Measurements from ENCODE around the gene NLN. TPM values are rescaled to one million over a fixed set of nuclear protein-coding genes. Genes with fewer than 3 reads are reported as not detected.
"Not testable (repeated sequence)": the region's sequence is repeated elsewhere in the genome, so short reads cannot be mapped to it uniquely, and the experiment has no call there.

Gene NLN
- polyA plus RNA-seq, 1 donor (not counting 4 experiments of a cell fraction or from before 2014, with no cell fraction given) = 26.1 TPM

DNA sequence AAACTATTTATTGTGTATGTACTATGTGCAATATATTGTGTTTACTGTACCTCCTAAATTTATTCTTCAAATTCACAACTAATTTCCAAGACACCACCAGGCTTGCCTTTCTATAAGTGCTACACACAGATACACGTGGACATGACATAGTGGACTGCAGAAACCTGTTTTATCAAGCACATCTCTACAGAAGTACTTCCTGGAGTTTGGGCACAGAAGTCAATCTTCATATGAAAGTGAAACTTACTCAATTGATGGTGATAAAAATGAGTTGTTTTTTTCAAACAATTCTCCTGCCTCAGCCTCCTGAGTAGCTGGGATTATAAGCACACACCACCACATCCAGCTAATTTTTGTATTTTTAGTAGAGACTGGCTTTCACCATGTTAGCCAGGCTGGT, 57.6 kb downstream of the NLN start:
- TF ChIP-seq, protein P1, sequence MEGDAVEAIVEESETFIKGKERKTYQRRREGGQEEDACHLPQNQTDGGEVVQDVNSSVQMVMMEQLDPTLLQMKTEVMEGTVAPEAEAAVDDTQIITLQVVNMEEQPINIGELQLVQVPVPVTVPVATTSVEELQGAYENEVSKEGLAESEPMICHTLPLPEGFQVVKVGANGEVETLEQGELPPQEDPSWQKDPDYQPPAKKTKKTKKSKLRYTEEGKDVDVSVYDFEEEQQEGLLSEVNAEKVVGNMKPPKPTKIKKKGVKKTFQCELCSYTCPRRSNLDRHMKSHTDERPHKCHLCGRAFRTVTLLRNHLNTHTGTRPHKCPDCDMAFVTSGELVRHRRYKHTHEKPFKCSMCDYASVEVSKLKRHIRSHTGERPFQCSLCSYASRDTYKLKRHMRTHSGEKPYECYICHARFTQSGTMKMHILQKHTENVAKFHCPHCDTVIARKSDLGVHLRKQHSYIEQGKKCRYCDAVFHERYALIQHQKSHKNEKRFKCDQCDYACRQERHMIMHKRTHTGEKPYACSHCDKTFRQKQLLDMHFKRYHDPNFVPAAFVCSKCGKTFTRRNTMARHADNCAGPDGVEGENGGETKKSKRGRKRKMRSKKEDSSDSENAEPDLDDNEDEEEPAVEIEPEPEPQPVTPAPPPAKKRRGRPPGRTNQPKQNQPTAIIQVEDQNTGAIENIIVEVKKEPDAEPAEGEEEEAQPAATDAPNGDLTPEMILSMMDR (optimal IDR thresholded peaks at IDR 0.05 in 1 of 3, IDR thresholded peaks at IDR 0.05 in 1 of 3, conservative IDR thresholded peaks at IDR 0.05 in 1 of 3; ENCODE audit: extremely low read depth in 1 of 3, insufficient read depth in 2 of 3, low read length in 3 of 3) = no peak
- no peak for TF ChIP-seq EZH2 (IDR thresholded peaks at IDR 0.05; ENCODE audit: low read length)
- Histone ChIP-seq H3K9me1 (ENCODE audit: control insufficient read depth, extremely low read depth, insufficient read depth, low read length) (no peaks in the 10 kb centered on the region), H3K4me2 (ENCODE audit: control insufficient read depth, extremely low read depth, insufficient read depth, low read depth, low read length) (no peak overlapping the region), H3K9me3 (ENCODE audit: control insufficient read depth, low read depth, low read length) (no peaks in the 10 kb centered on the region), H3K4me1 (ENCODE audit: control insufficient read depth, extremely low read depth, insufficient read depth, low read length) (peaks cover 4% of the 10 kb centered on the region), H3K9ac (ENCODE audit: control insufficient read depth, extremely low read depth, insufficient read depth, low read length) (no peak overlapping the region), H3K79me2 (ENCODE audit: control insufficient read depth, insufficient read depth, low read length) (no peaks in the 10 kb centered on the region), H3K27ac (ENCODE audit: control insufficient read depth, insufficient read depth, low read length) (no peak overlapping the region), H3K4me3 (ENCODE audit: control insufficient read depth in 2 of 3, extremely low read depth in 1 of 3, insufficient read depth in 2 of 3, low read depth in 1 of 3, low read length in 3 of 3) (no peak overlapping the region), H3K36me3 (ENCODE audit: control insufficient read depth in 2 of 2, extremely low read depth in 1 of 2, insufficient read depth in 2 of 2, low read length in 2 of 2) (peaks cover 2 to 7% of the 10 kb centered on the region in 2 experiments), H4K20me1 (ENCODE audit: control insufficient read depth, extremely low read depth, insufficient read depth, low read length) (no peaks in the 10 kb centered on the region), H3K27me3 (ENCODE audit: control insufficient read depth, extremely low read depth, insufficient read depth, low read length) (no peaks in the 10 kb centered on the region), H2AFZ (ENCODE audit: control insufficient read depth, low read length) (no peak overlapping the region)
- DNase-seq (ENCODE audit: low read depth, low spot score) (no peak), FAIRE-seq (no peak)
- dilution Hi-C loops (cut with MboI; ENCODE audit: extremely low pct_ligation_motif_present, low sequenced_read_pairs) = no loop called here

DNA sequence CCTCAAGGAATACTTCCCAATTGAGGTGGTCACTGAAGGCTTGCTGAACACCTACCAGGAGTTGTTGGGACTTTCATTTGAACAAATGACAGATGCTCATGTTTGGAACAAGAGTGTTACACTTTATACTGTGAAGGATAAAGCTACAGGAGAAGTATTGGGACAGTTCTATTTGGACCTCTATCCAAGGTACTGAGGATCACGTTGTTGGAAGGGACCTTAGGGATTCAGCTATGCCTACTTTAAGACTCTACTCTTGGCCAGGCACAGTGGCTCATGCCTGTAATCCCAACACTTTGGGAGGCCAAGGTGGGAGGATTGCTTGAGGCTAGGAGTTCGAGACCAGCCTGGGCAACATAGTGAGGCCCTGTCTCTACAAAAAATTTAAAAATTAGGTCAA, 66.3 kb downstream of the NLN start:
- H3K9ac ChIP-seq (ENCODE audit: control insufficient read depth, extremely low read depth, insufficient read depth, low read length); H3K27me3 ChIP-seq (ENCODE audit: control insufficient read depth, extremely low read depth, insufficient read depth, low read length); H3K9me1 ChIP-seq (ENCODE audit: control insufficient read depth, extremely low read depth, insufficient read depth, low read length); H3K27ac ChIP-seq (ENCODE audit: control insufficient read depth, insufficient read depth, low read length); H3K4me3 ChIP-seq (ENCODE audit: control insufficient read depth in 2 of 3, extremely low read depth in 1 of 3, insufficient read depth in 2 of 3, low read depth in 1 of 3, low read length in 3 of 3); dilution Hi-C loops (cut with MboI; ENCODE audit: extremely low pct_ligation_motif_present, low sequenced_read_pairs); H2AFZ ChIP-seq (ENCODE audit: control insufficient read depth, low read length); DNase-seq (ENCODE audit: low read depth, low spot score); H4K20me1 ChIP-seq (ENCODE audit: control insufficient read depth, extremely low read depth, insufficient read depth, low read length); H3K4me2 ChIP-seq (ENCODE audit: control insufficient read depth, extremely low read depth, insufficient read depth, low read depth, low read length); H3K4me1 ChIP-seq (ENCODE audit: control insufficient read depth, extremely low read depth, insufficient read depth, low read length); H3K9me3 ChIP-seq (ENCODE audit: control insufficient read depth, low read depth, low read length); H3K79me2 ChIP-seq (ENCODE audit: control insufficient read depth, insufficient read depth, low read length); FAIRE-seq: not testable (repeated sequence)
- peaks cover 4 to 11% of the 10 kb centered on the region in 2 experiments for H3K36me3 ChIP-seq (ENCODE audit: control insufficient read depth in 2 of 2, extremely low read depth in 1 of 2, insufficient read depth in 2 of 2, low read length in 2 of 2)
